HG03060 (cell line): ENCODE results near the gene CWF19L1.

Experiments used
- ATAC-seq: cut with Tn5 transposase; IDR thresholded peaks from one replicate; pipeline ENCODE4 v1.9.1; 2021; ENCODE audit warnings: low read depth, moderate number of reproducible peaks; ENCODE audit not compliant: unreplicated experiment

CWF19L1 gene

DNA sequence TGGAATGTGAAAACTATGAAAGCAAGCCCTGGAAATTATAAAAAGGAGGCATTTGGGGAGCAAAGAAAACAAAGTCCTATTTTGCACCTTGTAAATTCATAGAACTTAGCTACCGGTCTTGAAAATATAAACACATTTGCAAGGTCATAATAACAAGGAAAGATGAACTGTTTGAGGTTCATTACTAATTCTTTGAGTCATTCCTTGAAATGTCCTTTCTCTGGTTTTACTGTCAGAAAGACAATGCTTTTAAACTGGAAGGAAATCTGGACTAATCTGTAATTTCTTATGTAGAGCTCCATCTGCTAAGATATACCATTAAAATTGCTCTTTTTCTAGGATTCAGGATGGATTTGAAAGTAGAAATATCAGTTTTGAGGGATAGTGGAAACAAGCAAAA is 83.0 kb downstream of the CWF19L1 start:
- no peak for ATAC-seq

DNA sequence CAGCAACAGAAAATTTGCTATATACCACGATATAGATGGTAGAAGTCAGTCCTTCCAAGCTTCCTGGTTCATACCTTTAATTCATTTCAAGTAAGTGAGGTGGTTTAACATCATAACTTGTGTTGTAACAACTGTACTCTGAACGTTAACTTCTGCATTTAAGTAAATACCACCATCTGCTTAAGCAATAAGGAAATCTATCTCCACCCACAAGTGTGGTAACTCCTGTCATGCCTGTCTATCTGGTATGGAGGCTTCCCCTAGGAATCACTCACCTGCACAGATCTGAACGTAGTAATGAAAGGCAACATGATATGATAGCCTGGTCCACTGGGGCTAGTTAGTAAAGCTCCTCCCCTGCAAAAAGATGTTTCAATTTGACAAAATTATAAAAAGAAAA is 84.0 kb downstream of the CWF19L1 start:
- ATAC-seq = no peak

DNA sequence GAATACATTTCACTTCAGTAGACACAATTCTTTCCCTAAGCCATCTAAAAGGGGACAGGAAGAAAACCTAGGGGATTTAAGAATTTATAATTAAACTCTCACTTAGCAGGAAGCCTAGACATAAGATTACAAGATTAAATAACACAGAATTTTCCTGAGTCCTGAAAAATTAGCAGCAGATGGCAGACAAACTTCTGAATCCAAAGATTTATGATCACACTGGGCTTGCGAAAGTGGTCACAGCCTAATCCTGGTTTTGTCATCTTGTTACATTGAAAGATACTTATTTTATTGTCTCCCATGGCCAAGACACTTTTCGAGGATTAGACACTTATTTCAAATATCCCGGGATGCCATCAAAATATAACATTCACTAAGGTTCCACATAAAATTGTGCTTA is 84.5 kb downstream of the CWF19L1 start:
- ATAC-seq = no peak
